HG03108 (cell line): Measurements from ENCODE around the gene YDJC.
A peak's percentile ranks its signal among the peaks of the same experiment; 100 is the strongest.
"Not testable (repeated sequence)": the region's sequence is repeated elsewhere in the genome, so short reads cannot be mapped to it uniquely, and the experiment has no call there.

ENCODE experiments used
- ATAC-seq: cut with Tn5 transposase; IDR thresholded peaks from one replicate; pipeline ENCODE4 v1.9.1; 2021; ENCODE audit warnings: moderate library complexity; ENCODE audit not compliant: unreplicated experiment

Gene YDJC

DNA sequence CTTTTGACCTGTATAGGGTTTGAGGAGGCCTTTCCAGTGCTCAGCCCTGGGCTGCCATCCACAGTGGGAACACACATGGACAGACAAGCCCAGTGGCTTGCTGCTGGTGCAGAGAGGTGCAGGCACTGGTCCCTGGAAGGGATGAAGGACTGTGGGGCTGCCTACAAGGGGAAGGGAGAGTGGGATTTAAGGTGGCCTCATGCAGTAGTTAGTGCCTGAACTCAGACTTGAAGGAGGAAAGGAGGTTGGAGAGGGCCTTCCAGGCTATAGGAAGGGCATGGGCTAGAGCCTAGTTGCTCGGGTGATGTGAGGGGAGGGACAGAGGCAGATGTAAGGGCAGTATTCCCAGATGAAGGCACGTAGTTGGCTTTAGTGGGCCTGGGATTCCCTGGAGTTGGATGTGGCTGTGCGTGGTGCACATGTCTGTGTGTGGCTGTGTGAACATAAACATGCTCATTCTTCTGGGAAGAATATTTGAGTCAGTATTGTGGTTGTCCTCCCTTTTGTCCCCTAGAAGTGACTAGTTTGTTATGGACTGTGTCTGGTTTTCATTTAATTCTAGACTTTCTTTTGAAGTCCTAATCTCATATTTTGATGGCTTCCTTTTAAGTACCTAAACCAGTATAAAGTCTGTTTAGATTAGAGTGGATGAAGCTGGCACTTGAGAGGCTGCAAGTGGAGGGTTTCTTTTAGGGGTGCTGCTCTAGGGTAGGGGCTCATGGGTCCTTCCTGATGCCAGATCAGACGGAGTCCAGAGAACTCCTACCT is 18.4 kb downstream of the YDJC start:
- no peak for ATAC-seq

DNA sequence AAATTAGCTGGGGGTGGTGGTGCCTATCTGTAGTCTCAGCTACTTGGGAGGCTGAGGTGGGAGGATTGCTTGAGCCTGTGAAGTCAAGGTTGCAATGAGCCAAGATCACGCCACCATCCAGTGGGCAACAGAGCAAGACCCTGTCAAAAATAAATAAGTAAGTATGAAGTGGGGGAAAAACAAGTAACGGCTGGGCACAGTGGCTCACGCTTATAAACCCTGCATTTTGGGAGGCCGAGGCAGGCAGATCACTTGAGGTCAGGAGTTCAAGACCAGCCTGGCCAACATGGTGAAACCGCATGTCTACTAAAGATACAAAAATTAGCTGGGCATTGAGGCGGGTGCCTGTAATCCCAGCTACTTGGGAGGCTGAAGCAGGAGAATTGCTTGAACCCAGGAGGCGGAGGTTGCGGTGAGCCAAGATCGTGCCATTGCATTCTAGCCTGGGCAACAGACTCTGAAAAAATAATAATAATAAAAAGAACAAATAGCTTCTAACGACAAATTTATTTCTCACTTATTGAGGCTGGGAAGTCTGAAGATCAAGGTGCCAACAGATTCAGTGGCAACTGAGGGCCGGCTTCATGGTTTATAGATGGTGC is 20.2 kb downstream of the YDJC start:
- not testable (repeated sequence) for ATAC-seq

DNA sequence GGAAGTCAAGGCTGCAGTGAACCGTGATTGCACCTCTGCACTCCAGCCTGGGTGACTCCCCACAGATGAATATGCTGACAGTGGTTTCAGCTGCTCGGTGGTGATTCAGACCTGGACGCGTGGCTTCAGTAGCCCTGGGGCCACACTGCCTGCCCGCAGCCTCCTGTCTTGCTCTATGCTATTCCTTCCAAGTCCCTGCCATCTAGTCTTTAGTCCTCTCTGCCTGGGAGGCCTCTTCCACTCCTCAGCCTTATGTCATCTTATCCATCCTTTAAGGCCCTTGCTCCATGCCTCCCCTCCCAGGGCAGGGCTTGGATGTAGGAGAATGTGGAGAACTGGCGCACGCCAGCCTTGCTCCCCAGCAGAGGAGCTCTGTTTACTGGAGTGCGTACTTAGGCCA is 23.0 kb downstream of the YDJC start:
- no peak for ATAC-seq

DNA sequence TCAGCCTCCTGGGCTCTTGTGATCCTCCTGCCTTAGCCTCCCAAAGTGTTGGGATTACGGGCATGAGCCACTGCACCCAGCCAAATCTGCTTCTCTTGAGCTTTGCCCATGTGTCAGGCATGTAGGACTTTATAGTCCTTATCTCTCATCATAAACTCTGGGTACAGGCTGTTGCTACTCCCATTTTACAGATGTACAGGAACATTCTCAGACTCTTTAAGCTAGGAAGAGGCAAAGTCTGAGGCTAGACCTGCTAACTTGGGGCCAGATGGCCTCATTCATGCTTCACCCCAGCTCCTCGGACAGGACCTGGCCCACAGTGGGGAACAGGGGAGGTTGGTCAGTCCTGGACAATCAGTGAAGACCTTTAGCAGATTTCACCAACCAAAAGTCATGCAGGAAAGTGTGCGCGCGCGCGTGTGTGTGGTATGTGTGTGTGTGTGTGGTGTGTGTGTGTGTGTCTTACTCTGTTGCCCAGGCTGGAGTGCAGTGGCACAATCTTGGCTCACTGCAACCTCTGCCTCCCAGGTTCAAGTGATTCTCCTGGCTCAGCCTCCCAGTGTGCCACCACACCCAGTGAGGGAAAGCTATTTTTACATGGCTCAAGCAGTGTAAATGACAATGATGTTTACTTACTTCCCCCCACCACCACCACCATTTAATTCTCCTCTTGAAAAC is 23.8 kb downstream of the YDJC start:
- no peak for ATAC-seq

DNA sequence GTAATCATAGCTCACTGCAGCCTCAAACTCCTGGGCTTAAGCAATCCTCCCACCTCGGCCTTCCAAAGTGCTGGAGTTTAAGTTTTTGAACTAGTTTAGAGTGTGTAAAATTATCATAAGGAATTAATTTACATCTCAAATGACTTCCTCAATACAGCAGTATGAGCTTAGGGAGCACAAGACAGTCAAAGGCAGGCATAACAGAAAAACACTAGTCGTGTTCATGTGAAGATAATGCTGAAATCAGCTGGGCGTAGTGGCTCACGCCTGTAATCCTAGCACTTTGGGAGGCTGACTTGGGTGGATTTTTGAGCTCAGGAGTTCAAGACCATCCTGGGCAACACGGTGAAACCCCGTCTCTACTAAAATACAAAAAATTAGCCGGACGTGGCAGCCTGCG is 25.8 kb downstream of the YDJC start:
- no peak for ATAC-seq

DNA sequence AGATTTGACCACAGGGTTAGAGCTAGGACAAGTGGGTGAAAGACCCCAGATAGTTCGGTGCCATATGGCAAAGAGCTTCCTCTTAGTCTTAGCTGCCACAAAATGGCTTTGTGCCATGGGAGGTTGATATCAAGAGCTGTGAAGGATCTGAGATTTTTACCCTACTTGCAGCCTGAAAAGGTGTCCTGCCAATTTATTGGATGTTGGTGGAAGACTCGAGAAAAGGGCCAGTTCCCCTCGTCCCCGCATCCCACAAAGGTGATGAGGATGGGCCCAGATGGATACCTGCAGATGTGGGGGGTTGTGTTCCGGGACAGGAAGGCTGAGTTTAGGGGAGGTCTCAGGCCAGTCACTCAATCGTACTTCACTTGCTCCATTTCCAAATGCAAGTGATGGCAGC is 27.2 kb downstream of the YDJC start:
- ATAC-seq: no peak

DNA sequence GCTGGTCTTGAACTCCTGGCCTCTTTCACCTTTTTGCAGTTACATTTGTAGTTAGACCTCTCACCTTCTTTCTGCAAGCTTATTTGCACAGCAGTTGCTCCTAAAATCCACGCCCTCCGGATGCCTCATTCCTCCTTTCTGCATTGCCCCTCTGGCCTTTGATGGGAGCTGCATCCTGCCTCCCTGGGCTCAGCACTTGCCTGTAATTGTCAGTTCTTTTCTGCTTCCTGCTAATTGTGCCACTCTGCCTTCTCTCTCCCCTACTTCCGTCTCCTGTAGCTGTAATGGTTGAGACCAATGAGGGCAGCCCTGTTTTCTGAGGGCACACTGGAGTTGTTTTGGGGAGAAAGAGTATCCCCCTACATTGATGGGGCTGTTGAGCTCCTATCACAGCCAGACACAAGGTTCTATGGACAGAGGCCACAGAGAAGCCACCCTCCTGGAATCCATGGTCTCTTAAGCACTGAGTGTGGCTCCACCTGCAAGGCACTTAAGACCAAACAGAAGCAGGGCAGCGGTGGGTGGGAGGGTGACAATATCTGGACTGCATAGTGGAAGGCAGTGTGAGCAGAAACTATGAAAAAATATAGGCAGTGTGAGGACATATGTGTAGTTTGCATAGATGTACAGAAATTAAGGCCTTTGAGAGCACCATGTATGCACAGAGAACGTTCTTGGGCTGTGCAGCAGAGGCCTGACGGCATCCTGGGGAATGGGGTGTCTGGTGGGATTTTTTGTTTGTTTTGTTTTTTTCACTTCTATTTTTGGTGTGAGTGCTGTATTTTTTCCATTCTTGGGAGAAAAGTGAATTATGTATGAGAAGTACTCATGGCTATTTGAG is 30.5 kb downstream of the YDJC start:
- ATAC-seq: no peak

DNA sequence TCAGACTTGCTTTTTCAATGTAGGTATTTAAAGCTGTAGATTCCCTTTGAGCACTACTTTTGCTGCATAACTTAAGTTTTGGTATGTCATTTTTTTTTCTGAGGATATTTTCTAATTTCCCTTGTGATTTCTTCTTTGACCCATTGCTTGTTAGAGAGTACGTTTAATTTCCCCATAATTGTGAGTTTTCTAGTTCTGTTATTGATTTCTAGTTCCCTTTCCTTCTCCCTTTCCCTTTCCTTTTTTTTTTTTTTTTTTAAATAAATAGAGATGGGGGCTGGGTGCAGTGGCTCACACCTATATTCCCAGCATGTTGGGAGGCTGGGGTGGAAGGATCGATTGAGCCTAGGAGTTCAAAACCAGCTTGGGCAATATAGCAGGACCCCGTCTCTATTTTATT is 31.5 kb downstream of the YDJC start:
- ATAC-seq: no peak

DNA sequence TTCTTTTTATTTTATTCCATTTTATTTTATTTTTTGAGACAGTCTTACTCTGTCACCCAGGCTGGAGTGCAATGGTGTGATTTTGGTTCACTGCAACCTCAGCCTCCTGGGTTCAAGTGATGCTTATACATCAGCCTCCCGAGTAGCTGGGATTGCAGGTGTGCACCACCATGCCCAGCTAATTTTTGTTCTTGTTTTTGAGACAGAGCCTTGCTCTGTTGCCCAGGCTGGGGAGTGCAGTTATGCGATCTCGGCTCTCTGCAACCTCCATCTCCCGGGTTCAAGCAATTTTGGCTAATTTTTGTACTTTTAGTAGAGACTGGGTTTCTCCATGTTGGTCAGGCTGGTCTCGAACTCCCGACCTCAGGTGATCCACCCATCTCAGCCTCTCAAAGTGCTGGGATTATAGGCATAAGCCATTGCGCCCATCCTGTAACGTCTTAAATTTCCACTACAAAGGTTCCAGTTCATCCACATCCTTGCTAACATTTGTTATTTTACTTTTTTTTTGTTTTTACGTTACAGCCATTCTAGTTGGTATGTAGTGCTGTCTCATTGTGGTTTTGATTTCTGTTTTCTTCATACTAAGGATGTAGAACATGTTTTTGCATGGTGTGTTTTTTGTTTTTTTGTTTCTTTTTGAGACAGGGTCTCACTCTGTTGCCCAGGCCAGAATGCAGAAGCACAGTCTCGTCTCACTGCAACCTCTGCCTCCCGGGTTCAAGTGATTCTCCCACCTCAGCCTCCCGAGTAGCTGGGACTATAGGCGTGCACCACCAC is 33.3 kb downstream of the YDJC start:
- not testable (repeated sequence) for ATAC-seq

DNA sequence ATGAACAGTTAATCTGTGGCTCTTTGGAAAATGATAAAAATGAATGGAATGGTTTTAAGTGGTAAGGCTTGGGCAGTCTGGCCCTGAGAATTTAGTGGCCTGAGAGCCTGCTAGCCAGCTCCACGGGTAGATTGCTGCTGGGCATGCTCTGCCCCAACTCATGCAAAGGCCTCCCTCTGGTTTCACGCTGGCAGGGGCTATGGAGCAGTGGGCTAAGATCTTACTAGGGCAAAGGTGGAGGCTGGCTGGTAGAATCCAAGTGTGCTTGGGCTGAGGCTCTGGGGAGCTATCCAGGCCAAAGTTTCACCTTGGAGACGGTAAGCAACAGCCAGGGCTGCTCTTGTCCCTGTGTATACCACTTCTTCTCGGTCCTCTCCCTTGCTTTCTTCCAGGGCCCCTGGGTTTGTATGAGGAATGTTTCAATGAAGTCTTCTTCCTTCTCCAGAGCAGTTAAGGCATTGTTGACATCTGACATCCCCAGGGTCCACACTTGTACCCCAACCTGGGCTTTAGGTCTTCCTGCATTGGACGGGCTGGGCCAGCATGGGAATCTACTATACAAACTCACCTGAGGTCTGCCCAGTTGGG is 34.9 kb downstream of the YDJC start:
- ATAC-seq: no peak

DNA sequence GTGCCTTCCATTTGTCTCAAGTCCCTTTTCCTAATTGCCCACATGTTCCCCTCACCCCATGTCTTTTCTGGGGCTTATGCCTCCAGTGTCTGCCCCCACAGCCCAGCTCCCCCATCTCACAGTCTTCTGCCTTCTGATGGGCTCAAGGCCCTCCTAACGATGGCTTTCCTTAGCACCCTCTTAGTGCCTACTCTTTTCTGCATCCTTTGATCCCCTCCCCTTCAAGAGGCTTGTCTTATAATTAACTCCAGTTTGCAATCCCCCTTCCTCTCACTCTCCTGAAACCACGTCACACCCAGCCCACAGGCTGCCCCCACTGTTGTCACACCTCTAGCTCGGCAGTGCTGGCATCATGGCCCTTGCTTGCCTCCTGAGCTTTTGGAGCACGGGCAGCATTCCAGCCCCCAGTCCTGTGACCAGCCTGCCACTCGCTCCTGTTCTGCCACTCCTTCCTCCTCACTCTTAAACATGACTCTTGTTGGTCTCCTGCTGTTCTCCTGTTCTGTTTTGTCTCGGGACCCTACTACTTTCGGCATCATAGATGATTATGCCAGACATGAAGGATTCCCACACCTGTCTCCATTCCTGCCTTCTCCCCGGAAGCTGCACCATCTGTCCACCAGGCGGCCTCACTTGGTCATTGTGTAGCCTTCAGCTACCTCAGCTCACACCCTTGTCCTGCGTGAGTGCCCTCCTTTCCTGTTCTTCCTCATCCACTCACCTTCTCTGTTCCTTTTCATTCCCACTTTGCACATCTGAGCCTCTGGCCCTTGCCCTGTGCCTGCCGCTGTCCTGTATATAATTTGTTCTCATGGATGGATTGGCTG is 36.2 kb downstream of the YDJC start:
- no peak for ATAC-seq

DNA sequence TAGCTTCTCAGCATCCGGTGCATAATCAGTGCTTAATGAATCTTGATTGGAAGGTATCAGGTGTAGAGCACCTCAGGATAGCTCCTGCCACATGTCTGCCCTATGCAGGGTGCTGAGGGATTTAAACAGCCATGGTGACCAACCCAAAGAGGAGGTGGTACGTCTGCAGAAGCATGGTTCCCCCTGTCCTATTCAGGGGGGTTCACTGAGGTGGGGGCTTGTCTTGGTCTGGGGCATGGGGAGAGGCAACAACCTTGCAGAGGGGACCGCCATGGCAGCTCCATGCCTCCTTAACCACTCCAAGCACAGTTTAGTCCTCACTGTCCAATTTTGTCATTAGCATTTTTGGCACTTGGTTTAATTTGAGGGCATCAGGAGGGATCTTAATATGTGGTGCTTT is 37.4 kb downstream of the YDJC start:
- no peak for ATAC-seq

DNA sequence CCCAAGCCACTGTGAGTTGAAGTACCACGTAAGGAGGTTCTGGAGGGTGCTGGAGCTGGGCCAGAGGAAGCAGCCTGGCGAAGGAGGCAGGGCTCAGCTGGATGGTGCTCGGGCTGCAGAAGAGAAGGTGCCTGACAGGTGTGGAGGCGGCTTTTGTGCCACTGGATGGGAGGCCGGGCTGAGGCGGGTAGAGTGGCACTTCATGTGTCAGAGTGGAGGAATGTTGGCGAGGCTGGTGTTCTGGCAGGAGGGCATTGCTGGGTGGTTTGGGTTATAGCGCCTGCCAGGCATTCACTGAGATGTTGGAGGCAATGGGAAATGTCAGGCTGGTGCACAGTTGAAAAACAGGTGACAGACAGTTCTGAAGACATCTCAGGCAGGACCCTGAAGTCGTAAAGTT is 38.1 kb downstream of the YDJC start:
- ATAC-seq: no peak

DNA sequence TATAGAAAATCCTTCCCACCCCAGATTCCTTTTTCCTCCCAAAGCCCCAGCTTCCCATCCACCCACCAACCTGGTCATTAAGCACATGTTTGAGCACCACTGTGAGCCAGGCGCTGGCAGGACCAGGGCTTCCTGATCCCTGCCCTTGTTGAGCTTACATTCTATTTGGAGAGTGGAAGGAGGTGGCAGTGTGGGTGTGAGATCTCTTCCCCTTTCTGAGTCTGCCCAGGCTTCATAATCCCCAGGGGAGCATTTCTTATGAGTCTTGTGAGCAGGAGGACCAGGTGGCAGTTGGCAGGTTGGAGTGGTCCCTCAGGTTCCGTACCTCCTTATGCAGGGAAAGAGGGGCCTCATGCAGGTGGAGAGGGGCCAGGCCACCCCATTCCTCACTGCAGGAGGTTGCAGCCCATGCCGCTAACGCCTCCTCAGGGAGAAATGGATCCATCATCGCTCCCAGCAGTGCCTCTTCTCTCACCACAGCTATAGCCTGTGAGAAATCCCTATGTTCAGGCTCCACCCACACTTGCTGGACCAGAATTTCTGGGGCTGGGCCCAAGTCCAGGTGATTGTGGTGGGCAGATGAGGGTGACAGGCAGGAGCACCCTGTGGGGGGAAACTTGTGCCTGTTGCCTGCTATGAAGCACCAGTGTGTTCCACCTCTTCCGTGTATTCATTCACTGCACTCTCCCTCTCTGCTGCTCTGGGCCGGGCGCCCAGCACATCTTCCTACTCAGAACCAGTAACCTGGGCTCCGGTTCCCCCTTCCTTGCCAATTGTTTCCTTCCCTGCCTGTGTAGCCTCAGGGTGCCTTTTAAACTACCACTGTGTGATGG is 38.8 kb downstream of the YDJC start:
- no peak for ATAC-seq

DNA sequence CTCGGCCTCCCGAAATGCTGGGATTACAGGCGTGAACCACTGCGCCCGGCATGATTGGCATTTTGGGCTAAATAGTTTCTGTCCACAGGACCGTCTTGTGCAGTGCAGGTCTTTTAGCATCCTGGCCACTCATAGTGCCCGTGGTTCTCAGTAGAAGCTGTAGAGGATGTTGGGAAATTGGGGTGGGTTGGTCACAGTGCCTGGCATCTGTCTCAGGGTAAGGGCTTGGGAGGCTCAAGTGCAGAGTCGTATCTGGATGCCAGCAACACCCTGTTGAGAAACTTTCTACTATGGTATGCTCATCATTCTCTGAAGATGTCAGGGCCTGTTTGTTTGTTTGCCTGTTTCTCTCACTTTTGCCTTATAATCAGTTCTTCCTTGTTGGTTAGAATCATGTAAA is 40.4 kb downstream of the YDJC start:
- ATAC-seq: no peak

DNA sequence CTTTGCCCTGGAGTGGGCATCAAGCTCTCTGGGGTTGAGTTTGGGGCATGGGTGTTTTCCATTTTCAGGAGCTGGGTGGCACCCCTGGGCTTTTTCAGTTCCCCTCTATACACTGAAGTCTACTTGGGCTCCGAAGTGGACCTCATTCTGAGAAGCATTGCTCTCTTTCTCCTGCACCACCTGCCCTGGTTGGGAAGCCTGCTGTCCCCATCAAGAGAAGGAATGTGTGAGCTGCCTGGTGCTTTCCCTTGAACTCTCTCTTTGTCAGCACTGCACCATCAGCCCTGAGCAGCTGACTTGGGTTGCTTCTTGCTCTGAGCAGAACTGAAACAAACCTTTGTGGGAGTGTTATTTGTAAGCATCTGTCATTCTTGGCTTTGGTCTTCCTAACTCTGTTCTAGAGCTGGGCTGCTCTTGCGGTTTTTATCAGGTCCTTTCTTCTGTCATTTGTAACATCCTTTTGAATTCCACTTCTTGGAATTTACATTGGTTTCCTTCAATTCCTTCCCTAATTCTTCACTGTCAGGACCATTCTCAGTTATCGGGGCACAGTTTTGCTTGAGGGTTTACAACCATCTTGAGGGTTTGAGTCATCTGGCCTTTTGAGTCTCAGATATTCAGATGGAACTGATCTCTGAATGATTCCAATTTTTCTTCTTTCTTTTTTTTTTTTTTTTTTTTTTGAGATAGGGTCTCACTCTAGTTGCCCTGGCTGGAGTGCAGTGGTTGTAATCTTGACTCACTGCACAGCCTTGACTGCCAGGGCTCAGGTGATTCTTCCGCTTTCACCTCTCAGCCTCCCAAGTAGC is 41.8 kb downstream of the YDJC start:
- ATAC-seq: peak; percentile 92

DNA sequence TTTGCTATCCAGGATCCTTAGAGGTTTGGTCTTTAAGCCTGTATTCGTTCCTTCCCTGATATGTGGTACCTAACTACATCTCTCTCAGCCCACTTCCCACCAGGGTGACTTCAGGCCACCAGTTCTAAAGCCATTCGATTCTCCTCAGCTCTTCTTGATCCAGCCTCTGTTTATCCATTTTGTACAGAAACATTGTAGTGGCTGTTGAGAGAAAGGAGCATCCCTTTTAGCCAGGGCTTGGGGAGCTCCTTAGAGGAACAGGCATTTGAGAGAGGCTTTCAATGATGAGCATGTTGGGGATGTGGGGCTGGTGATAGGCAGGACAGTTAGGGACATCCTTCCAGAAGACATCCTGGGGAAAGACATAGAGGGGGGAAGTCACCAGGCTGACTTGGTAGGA is 44.4 kb downstream of the YDJC start:
- no peak for ATAC-seq
